Iris pigment epithelial cell (primary cell): Measurements from ENCODE around the gene COL26A1.
A peak's percentile ranks its signal among the peaks of the same experiment; 100 is the strongest.
"Not testable (repeated sequence)": the region's sequence is repeated elsewhere in the genome, so short reads cannot be mapped to it uniquely, and the experiment has no call there.

ENCODE experiments used
- DNase-seq: peaks from one replicate; pipeline ENCODE4 v3.0.0-alpha.2; 2011; ENCODE audit warnings: low read depth

Gene COL26A1

DNA sequence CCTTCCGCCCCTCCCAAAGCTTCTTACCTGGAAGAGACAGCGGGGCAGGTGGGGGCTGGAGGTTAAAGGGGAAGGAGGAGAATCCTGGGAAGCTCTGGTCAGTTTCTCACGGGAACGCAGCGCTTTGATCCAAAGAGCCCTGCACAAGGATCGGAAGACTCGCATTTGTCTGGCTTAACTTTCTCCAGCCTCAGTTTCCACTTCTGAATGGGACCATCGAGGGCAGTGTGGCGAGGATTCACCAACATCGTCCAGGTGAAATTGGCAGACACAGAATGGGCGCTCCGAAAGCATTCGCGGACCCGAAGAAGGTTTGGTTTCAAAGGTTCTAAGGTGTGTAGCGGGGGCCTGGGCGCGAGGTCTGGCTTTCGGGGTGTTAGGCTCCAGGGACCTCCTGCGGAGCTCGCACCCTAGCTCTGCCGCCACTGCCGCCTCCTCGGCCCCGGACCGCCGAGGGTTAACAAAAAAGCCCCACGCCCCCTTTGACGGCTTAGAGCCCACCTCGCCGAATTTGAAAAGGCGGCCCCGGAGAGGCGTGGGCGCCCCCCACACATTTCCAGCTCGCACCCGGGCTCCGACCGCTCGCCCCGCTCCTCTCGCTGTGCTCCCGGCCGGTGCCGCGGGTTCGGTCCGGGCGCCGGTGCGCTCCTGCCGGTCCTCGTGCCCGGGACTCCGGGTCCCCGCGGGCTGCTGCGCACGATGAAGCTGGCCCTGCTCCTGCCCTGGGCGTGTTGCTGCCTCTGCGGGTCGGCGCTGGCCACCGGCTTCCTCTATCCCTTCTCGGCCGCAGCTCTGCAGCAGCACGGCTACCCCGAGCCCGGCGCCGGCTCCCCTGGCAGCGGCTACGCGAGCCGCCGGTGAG is at the start of gene COL26A1:
COL26A1 (plus strand) TSS at position 542 of the 862 bp plus-strand sequence; CDS start at position 700, 158 bp downstream.
- no peak for DNase-seq

DNA sequence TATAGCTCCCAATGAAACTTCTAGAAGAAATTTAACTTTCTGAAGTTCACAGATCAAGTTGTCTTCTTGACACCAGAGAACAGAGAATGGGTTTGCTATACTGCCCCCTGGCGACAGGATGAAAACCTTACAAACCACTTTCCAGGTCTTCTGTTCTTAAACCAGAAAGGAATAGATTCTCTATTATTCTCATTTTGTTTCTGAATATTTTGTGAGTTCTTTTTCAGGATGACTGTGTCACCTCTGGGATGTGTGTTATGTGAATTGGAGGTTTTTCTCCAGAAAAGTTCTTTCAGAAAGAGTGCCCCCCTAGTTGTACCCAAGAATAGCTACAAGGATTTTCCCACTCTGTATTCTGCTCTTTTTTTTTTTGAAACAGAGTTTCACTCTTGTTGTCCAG is 47.3 kb upstream of the COL26A1 start:
- DNase-seq: peak; percentile 71

DNA sequence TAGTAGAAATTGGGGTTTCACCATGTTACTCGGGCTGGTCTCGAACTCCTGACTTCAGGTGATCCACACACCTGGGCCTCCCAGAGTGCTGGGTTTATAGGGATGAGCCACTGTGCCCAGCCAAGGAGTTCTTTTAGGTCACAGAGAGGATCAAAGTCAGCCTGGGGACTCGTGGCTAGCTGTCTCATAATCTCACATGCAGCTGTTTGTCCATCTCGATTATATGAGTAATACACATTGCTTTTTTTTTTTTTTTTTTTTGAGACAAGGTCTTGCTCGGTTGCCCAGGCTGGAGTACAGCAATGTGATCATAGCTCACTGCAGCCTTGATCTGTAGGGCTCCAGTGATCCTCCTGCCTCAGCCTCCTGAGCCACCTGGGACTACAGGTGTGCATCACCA is 43.3 kb upstream of the COL26A1 start:
- peak; percentile 33 for DNase-seq

DNA sequence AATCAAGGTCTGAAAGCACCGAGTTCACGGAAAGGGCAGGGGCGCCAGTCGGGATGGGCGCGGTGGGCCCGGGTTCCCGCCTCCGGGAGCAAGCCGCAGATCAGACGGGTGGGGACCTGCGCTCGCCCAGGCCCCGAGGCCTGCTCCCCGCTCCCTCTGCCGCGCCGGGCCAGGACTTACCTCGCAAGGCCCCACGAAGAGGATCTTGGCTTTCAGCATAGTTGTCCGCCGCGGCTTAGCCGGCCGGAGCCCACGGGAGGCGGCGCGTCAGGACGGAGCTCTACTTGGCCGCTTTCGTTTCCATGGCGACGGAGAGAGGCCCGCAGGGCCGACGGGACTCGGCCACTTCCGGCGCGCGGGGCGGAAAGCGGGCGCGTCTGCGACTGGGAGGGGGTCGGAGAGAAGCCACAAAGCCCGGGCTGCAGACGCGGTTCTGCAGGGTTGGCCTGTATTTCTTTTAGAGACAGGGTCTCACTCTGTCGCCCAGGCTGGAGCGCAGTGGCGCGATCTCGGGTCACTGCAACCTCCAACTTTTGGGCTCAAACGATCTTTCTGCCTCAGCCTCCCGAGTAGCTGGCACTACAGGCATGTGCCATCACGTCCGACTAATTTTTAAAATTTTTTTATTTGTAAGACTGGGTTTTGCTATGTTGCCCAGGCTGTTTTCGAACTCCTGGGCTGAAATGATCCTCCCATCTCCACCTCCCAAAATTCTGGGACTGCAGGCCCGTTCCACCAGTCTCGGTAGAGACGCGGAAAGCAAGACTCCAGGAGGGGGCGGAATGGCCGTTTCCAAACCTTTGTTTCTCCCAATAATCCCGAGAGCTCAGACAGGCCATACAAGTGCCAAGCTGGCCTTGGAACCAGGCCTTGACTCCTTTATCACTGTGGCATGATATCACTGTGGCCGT is 40.9 kb upstream of the COL26A1 start, which contains the start of gene IFT22:
IFT22 (minus strand) TSS at position 322 of the 911 bp plus-strand sequence; CDS start at position 219, 103 bp downstream.
- peak; percentile 90 for DNase-seq

DNA sequence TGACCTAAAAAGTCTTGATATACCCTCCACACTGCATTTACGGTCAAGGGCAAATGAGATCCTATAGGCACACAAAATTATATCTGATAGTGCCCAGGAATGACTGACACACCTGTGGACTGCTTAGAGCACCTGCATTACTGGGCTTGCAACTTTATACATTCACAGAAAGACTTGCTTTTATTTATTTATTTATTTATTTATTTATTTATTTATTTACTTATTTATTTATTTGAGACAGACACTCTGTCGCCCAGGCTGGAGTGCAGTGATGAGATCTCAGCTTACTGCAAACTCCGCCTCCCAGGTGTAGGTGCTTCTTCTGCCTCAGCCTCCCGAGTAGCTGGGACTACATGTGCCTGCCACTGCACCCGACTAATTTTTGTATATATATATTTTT is 34.5 kb upstream of the COL26A1 start:
- no peak for DNase-seq

DNA sequence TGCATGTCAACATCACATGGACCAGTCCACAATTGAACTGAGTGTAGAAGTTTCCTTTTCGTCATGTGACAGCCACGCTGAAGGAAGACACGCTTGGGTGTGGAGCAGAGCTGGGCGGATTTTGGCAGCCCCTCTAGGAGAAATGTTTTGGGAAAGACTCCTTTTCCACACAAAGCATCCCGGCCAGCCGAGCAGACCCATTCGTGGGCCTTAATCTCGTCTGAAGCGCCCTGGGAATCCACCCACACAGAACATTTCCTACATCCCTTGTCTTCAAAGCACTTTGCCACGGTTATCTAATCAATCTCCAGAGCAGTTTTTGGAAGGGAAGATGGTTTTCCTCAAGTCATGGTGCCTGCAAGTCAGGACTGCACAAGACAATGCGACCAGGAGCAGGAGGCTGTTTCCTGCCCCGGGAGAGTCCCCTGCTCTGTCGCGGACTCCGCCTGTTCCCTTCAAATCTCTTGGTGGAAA is 32.6 kb upstream of the COL26A1 start:
- DNase-seq: no peak

DNA sequence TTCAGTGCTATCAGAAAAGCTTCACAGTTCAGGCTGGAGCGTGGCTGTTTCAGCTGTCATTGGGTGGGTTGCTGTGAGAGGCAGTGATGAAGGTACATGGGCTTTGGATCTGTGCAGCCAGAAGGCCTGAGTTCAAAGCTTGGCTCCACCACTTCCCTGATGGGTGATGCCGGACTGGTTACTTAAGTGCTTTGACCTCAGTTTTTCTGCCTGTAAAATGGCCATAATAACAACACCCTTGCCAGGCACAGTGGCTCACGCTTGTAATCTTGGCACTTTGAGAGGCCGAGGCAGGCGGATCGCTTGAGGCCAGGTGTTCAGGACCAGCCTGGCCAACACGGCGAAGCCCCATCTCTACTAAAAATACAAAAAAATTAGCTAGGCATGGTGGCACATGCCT is 30.6 kb upstream of the COL26A1 start:
- no peak for DNase-seq

DNA sequence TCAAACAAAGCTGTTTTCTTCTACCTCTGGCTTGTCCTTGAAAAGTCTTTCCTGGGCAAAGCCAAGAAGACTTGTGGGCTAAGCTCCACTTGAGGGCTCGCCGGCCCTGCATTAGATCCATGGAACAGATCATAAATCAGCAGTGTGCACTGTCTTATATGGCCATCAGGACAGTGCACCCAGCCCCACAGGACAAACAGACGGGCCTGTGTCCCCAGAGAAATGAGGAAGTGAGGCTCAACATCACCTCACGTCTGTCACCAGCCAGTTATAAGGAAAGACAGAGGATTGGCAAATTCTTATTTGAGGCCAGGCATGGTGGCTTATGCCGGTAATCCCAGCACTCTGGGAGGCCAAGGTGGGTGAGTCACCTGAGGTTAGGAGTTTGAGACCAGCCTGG is 28.8 kb upstream of the COL26A1 start:
- no peak for DNase-seq

DNA sequence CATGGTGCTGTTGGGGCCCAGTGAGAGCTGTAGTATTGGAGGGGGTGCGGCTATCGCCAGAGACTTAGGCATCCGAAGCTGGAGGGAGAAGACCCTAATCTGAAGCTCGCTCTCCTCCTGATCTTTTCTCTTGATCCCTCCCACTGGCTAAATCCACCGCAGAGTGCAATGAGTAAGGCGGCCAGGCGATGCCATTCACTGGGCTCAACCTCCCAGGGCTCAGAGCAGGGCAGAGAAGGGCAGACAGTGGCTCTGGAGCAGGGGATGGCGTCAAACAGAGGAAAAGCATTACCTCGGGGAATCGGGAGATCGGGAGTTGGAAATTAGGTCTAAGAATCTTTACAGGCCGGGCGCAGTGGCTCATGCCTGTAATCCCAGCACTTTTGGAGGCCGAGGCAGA is 22.3 kb upstream of the COL26A1 start:
- DNase-seq: no peak

DNA sequence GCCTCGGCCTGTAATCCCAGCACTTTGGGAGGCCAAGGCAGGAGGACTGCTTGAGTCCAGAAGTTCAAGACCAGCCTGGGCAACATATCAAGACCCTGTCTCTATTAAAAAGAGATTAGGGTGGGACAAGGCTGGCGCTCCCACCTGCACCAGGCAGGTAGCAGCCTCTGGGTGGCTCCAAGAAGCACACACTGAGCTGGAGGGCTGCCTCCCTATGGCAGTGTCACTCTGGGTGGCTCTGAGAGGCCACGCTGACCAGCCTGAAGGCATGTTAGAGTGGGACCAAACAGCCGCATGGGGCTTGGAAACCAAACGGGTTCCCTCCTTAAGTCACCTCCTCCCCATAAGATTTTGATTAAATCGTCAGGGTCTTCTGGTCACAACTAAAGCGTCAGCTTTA is 19.8 kb upstream of the COL26A1 start:
- no peak for DNase-seq

DNA sequence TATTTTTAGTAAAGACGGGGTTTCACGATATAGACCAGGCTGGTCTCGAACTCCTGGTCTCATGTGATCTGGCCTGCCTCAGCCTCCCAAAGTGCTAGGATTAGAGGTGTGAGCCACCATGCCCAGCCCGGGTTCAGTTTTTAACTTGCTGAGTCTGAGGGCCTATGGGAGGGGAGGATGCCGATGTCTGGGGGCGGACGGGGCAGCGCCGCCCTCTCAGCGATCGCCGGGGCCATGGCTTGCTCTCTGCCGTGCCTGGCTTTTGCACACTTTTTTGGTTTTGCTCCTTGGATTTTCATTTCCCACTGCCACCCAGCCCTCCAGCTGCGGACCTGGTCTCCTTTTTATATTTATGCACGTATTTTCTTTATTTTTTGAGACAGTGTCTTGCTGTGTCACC is 15.2 kb upstream of the COL26A1 start:
- DNase-seq: no peak

DNA sequence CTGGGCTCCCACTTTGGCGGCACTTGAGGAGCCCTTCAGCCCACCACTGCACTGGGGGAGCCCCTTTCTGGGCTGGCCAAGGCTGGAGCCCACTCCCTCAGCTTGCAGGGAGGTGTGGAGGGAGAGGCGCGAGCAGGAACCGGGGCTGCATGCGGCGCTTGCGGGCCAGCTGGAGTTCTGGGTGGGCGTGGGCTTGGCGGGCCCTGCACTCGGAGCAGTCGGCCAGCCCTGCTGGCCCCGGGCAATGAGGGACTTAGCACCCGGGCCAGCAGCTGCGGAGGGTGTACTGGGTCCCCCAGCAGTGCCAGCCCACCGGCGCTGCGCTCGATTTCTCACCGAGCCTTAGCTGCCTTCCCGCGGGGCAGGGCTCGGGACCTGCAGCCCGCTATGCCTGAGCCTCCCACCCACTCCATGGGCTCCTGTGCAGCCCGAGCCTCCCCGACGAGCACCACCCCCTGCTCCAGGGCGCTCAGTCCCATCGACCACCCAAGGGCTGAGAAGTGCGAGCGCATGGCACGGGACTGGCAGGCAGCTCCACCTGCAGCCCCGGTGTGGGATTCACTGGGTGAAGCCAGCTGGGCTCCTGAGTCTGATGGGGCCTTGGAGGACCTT is 14.1 kb upstream of the COL26A1 start:
- not testable (repeated sequence) for DNase-seq

DNA sequence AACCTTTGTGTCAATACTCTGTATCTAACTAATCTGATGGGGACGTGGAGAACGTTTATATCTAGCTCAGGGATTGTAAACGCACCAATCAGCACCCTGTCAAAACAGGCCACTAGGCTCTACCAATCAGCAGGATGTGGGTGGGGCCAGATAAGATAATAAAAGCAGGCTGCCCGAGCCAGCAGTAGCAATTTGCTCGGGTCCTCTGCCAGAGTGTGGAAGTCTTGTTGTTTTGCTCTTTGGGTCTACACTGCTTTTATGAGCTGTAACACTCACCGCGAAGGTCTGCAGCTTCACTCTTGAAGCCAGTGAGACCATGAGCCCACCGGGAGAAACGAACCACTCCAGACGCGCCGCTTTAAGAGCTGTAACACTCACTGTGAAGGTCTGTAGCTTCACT is 13.4 kb upstream of the COL26A1 start:
- DNase-seq: not testable (repeated sequence)

DNA sequence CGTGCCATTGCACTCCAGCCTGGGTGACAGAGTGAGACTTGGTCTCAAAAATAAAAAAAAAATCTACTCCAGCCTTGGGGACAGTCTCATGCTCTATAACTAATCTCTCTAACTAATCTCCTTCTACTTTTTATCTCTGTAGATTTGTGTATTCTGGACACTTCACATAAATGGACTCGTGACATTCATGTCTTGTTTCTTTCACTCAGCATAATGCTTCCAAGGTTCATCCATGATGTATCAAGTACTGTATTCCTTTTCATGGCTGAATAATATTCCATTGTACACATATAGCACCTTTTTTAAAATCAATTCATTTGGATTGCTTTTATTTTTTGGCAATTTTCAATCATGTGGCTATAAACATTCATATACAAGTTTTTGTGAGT is 9.8 kb upstream of the COL26A1 start:
- no peak for DNase-seq

DNA sequence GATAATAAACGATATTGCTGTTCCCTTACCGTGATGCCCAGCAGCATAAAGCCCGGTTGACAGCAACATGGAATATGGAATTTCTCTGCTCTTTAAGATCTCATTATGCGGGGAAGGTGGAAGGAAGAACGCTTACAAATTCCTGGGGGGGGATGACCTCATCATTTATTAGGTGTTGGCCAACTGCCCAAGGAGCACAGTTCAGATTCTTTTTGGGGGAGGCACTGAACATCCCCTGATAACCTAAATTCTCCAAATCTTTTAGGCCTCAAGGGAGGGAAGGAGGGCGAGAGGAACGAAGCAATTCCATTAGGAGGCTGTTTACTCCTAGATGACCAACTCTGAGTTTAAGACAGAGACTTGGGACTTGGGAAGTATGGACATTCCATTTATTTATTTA is 5.2 kb upstream of the COL26A1 start:
- DNase-seq: no peak

DNA sequence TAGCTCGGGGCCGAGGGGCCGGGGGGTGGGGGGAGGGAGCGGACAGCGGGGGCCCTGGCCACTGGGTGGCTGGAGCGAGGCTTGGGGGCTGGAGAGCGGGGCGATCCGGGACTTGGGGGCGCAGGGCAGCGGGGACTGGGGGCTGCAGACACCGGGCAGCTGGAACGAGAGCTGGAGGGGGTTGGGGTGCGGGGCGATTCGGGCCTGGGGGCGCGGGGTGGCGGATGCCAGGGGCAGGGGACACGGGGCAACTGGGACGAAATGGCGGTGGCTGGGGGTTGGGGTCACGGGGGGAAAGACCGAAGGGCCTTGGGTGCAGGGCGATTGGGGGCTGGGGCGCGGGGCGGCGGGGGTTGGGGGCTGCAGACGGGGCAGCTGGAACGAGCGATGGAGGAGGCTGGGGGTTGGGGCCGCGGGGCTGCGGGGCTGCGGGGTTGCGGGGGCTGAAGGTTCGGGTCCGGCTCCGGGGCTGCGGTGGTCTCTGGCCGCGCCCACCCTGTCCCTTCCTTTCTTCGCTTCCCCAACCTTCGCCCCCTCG is 590 bp downstream of the COL26A1 start:
- no peak for DNase-seq

DNA sequence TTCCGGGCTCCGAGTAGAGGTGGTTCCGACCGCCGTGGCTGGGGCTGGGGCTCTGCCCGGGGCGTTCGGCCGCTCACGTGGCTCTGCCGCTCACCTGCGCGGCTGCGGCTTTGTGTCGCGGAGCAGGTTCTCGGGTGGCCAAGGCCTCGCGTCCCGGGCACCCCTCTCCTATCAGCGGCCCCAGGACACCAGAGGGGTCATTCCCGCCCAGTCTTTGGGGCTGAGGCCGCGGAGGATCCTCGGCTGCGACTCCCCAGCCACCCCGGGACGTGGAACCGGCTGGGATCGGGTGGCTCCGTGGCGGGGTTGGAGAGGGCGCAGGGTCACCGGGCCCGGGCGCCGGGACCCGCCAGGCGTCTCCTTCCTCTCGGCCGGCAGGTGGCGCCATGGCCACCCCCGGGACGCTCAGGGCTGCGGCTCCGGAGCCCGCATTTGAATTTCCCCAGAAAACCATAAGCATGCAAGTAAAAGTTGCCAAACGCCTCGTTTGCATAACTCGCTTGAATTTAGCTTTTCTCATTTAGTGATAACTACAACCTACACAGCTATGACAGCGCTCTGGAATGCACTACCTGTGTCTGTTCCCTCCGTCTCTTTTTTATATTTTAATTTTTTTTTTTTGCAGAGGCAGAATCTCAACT is 1.2 kb downstream of the COL26A1 start:
- DNase-seq: peak; percentile 60

DNA sequence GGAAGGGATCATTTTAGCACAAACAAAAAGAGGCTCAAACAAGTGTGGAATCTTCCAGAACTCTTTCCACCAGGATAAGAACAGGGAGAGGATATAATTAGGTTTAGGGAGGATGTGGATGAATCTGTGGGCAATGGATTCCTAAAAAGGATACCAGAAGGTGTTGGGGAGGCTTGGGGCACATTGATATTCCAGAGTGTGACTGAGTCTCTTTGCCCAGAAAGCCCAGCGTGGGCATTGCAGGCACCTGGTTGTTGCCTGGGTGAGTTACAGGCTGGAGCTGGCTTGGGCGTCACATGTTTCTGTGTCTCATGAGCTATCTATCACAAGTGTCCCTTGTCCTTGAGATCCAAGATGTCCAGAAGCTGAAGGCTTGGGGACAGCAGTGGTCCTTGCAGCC is 3.3 kb downstream of the COL26A1 start:
- DNase-seq: no peak

DNA sequence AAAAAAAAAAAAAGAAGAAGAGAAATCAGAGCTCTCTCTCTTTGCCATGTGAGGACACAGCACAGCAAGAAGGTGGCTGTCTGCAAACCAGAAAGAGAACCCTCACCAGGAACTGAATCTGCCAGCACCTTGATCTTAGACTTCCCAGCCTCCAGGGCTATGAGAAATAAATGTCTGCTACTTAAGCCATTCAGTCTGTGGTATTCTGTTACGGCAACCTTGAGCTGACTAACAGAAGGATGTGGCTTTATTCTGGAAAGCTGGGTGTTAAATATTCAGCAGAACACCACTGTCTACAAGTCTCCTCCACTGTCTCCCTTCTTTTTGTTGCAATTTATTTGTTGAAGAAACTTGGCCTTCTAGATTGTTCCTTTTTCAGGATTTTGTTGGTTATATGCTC is 5.0 kb downstream of the COL26A1 start:
- DNase-seq: no peak

DNA sequence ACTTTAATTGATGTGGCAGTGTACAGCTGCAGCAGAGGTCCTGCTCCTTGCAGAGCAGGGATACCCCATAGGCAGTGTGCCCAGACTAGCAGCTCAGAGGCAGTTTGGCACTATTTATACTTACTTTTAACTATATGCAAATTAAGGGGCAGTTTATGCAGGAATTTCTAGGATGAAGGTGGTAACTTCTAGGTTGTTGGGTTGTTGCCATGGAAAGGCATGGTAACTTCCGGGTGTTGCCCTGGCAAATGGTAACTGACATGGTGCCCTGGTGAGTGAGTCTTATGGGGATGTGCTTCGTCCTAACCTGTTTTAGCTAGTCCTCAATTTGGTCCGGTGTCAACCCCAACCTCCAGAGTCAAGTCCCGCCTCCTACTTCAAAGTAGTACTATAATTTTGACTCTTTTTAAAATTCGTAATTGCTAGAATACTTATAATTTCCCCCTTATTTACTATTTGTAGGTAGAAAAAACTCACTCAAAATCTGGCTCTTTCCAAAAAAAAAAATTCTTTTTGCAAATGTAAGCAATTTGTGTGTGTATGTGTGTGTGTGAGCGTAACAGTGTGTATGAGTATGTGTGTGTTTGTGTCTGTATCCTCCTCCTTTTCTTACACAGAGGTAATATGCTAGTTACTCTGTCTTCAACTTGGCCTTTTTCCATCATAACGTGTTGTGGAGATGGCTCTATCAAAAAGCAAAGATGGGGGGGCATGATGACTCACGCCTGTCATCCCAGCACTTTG is 5.9 kb downstream of the COL26A1 start:
- DNase-seq: no peak

DNA sequence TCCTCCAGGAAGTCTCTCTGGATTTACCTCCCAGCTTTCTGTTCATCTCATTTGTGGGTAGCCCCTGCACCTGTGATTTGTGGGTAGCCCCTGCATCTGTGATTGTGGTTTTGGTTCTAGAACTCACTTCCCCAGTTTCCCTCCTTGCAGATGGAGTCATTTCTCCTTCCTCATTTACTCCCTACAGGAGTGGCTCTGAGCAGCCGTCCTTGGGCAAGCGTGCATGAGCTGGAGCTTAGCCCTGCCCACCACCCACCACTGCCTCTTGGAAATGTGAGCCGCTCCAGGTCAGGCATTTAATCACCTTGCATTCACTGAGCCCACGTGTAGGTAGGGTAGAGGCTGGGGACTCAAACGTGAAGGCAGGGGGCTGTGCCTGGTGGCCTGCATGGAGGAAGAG is 8.2 kb downstream of the COL26A1 start:
- DNase-seq: no peak
